OCI-LY7 (cell line): Measurements from ENCODE around the gene DHX15. TPM values are rescaled to one million over a fixed set of nuclear protein-coding genes. Genes with fewer than 3 reads are reported as not detected.

Experiments
- BruUV-seq: library from RNA; stranded (reverse); fragments of 400-500 nt; replicated peaks from 2 replicates; lab custom pipeline; 2021; lab: Mats Ljungman, UMichigan
- CTCF ChIA-PET: fragments of 300-600 bp; sonication (Branson Sonifier 250); formaldehyde crosslinking; loops from one replicate; lab custom pipeline; 2022; ENCODE audit warnings: antibody characterized with exemption; ENCODE audit not compliant: unreplicated experiment; lab: Charles Lee
- POLR2A ChIA-PET: fragments of 300-600 bp; sonication (Branson Sonifier 250); formaldehyde crosslinking; loops from one replicate; lab custom pipeline; 2022; ENCODE audit warnings: antibody characterized with exemption; lab: Charles Lee
- DNase-seq: peaks from one replicate; pipeline ENCODE4 v3.0.0-alpha.2; 2015; ENCODE audit warnings: low spot score
- H2AFZ ChIP-seq: fragments of 200-600 bp; sonication (generic), shearing (Covaris generic); 2 replicates; pipeline ENCODE4 v1.6.1; 2014; ENCODE audit warnings: mild to moderate bottlenecking, antibody characterized with exemption, low read length, moderate library complexity
- H3K27ac ChIP-seq: fragments of 200-600 bp; sonication (generic); 2 replicates; pipeline ENCODE4 v1.5.1; 2014; ENCODE audit warnings: mixed run types, low read depth, mild to moderate bottlenecking, moderate library complexity, low read length, inconsistent platforms; ENCODE audit not compliant: poor library complexity, severe bottlenecking
- H3K36me3 ChIP-seq: fragments of 200-600 bp; sonication (generic); 2 replicates; pipeline ENCODE4 v1.6.1; 2014; ENCODE audit warnings: mild to moderate bottlenecking, antibody characterized with exemption, low read length, moderate library complexity, mixed read lengths; ENCODE audit not compliant: insufficient read depth
- H3K4me1 ChIP-seq: fragments of 200-600 bp; sonication (generic); 2 replicates; pipeline ENCODE4 v1.5.1; 2014; ENCODE audit warnings: mild to moderate bottlenecking, low read length; ENCODE audit not compliant: insufficient read depth, poor library complexity, severe bottlenecking
- H3K4me2 ChIP-seq: fragments of 200-600 bp; sonication (generic); 2 replicates; pipeline ENCODE4 v1.6.1; 2014; ENCODE audit warnings: mild to moderate bottlenecking, low read length
- H3K4me3 ChIP-seq: fragments of 200-600 bp; sonication (generic); 2 replicates; pipeline ENCODE4 v1.5.1; 2014; ENCODE audit warnings: mild to moderate bottlenecking, low read depth, low read length; ENCODE audit not compliant: poor library complexity, severe bottlenecking
- H3K79me2 ChIP-seq: fragments of 200-600 bp; sonication (generic); 2 replicates; pipeline ENCODE4 v1.6.1; 2016; ENCODE audit warnings: low read depth, mild to moderate bottlenecking, low read length, moderate library complexity, mixed read lengths; ENCODE audit not compliant: insufficient read depth
- H3K9me2 ChIP-seq: fragments of 200-600 bp; sonication (generic); 2 replicates; pipeline ENCODE4 v1.6.1; 2016; ENCODE audit warnings: mild to moderate bottlenecking, low read length, mixed read lengths; ENCODE audit not compliant: insufficient read depth
- H3K9me3 ChIP-seq: fragments of 200-600 bp; sonication (generic); 2 replicates; pipeline ENCODE4 v1.6.1; 2014; ENCODE audit warnings: mild to moderate bottlenecking, mixed run types, low read length, mixed read lengths
- H4K20me1 ChIP-seq: fragments of 200-600 bp; sonication (generic); 2 replicates; pipeline ENCODE4 v1.6.1; 2014; ENCODE audit warnings: mild to moderate bottlenecking, antibody characterized with exemption, low read length, moderate library complexity, mixed read lengths; ENCODE audit not compliant: insufficient read depth
- CTCF ChIP-seq: fragments of 200-600 bp; sonication (generic); conservative IDR thresholded peaks from 2 replicates; pipeline ENCODE4 v1.5.1; 2014; ENCODE audit warnings: mild to moderate bottlenecking, antibody characterized with exemption, low read length, moderate library complexity, mixed read lengths
- EZH2phosphoT487 ChIP-seq: fragments of 200-600 bp; sonication (generic); IDR thresholded peaks from 2 replicates; pipeline ENCODE4 v1.6.1; 2018; ENCODE audit warnings: low read depth, borderline replicate concordance, mild to moderate bottlenecking, mixed run types, antibody characterized with exemption, low read length, moderate library complexity, mixed read lengths
- intact Hi-C: fragments of 100-400 bp; cut with micrococcal nuclease; formaldehyde crosslinking; loops from one replicate; pipeline ENCODE4 v1.10.0; 2022; ENCODE audit not compliant: unreplicated experiment
- total RNA-seq, 2 experiments: library from RNA; depleted of rRNA in 1 of 2; stranded (reverse); fragments of >200 nt in 1 of 2; shearing (Covaris generic) in 1 of 2; gene quantifications; 2 replicates each; pipeline ENCODE4 v1.2.3, GENCODE V29; 2014 to 2022

DHX15 gene
- total RNA-seq, 2 experiments from 2014 or later, result 189 to 237 TPM

DNA sequence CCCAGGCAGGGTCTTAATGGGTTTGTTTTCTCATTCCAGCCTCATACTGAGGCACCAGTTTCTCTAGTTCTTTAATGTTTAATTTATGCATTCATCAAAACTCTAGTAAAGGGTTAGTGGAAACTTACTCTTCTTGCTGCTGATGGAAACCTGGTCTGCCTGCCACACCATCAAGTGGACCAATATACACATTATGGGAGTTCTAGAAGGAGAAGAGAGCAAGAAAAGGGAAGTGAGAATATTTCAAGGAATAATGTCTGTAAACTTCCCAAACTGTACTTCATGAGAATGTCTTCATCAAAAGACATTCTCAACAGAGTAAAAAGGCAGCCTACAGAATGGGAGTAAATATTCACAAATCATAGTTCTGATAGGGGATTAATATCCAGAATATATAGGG is 20.9 kb upstream of the DHX15 start:
- no peak for DNase-seq
- Histone ChIP-seq H3K4me1 (no peaks in the 10 kb centered on the region), H2AFZ (no peak overlapping the region), H3K4me2 (no peak overlapping the region), H3K79me2 (no peaks in the 10 kb centered on the region), H3K9me3 (no peaks in the 10 kb centered on the region), H3K36me3 (no peaks in the 10 kb centered on the region), H3K4me3 (no peak overlapping the region), H4K20me1 (no peaks in the 10 kb centered on the region), H3K9me2 (no peaks in the 10 kb centered on the region), H3K27ac (no peak overlapping the region)
- no TSS peak for BruUV-seq
- ChIA-PET POLR2A (no interaction called here), CTCF (no interaction called here)
- TF ChIP-seq EZH2phosphoT487 (no peak), CTCF (no peak)
- intact Hi-C loops, result no loop called here

DNA sequence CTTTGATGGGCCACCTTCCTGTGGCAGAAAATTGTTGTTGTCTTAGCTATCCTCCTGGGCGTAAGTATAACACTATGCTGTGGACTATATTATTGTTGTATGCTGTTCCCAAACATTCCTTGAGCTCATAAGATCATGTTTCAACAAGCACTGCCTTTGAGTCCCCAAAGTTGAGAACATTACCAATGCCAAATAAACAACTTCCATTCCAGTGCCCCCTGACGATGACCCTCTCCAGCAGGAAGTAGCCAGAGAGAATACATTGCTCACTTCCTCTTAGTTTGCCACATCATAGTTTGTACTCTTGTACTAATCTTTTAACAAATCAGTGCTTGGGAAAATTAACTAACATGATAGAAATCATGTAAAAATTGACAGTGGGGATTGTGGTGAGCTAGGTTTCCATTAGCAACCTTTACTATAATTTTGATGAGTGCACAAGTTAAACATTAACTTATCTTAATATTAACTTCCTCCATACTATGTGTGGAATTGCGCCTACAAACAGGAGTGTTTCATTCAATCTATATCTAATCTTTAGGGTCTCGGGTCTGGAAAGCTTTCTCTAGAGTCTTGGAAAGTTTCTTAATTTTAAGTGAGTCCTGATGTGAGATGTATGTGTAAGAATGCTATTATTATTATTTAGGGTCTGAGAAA is 20.3 kb upstream of the DHX15 start:
- no peaks in the 10 kb centered on the region for H3K79me2 ChIP-seq
- H3K9me3 ChIP-seq, result no peaks in the 10 kb centered on the region
- no peak overlapping the region for H3K4me2 ChIP-seq
- no peak overlapping the region for H3K4me3 ChIP-seq
- POLR2A ChIA-PET, result interaction anchor here (0.6 to 1.1 kb wide), 2 partner anchors 19 to 82 kb away, joined by 3 read pairs; no protein-coding TSS in a partner anchor
- H3K27ac ChIP-seq, result no peak overlapping the region
- H3K4me1 ChIP-seq, result no peaks in the 10 kb centered on the region
- H3K9me2 ChIP-seq, result no peaks in the 10 kb centered on the region
- CTCF ChIA-PET, result no interaction called here
- no peak overlapping the region for H2AFZ ChIP-seq
- DNase-seq, result no peak
- intact Hi-C loops, result no loop called here
- H3K36me3 ChIP-seq, result no peaks in the 10 kb centered on the region
- no peaks in the 10 kb centered on the region for H4K20me1 ChIP-seq
- no peak for TF ChIP-seq CTCF
- TF ChIP-seq EZH2phosphoT487, result no peak
- BruUV-seq, result no TSS peak

- Histone ChIP-seq H3K9me2 (no peaks in the 10 kb centered on the region), H3K79me2 (no peaks in the 10 kb centered on the region), H4K20me1 (no peaks in the 10 kb centered on the region), H3K27ac (no peak overlapping the region), H2AFZ (no peak overlapping the region), H3K4me2 (no peak overlapping the region), H3K9me3 (no peaks in the 10 kb centered on the region), H3K4me1 (no peaks in the 10 kb centered on the region), H3K4me3 (no peak overlapping the region), H3K36me3 (no peaks in the 10 kb centered on the region)
- BruUV-seq, result no TSS peak
- DNase-seq, result no peak
- TF ChIP-seq EZH2phosphoT487 (no peak), CTCF (no peak)
- POLR2A ChIA-PET, result no interaction called here
- CTCF ChIA-PET, result no interaction called here
- intact Hi-C loops, result no loop called here
Measured at GRCh38 chr4:24603343-24603742, 19.0 kb upstream of the DHX15 start.
